HCT116 (cell line): ENCODE results near the gene LRRC3C.

ENCODE experiments used
- CTCF ChIP-seq, 3 experiments: fragments of 200-600 bp in 1 of 3; sonication (generic) in 1 of 3; IDR thresholded peaks in 2 of 3; conservative IDR thresholded peaks in 1 of 3; 2 replicates each; pipeline ENCODE4 v1.5.1; 2012 to 2017; ENCODE audit warnings: low read depth in 2 of 3, low read length in 2 of 3, antibody characterized with exemption in 1 of 3, borderline replicate concordance in 1 of 3, control low read depth in 1 of 3, mild to moderate bottlenecking in 1 of 3, mixed read lengths in 1 of 3, mixed run types in 1 of 3, moderate library complexity in 1 of 3; ENCODE audit not compliant: insufficient read depth in 1 of 3
- ELF1 ChIP-seq: IDR thresholded peaks from 2 replicates; pipeline ENCODE4 v1.6.1; 2012; ENCODE audit warnings: low read depth, borderline replicate concordance
- MAX ChIP-seq: IDR thresholded peaks from 2 replicates; pipeline ENCODE4 v1.6.1; 2012
- POLR2A ChIP-seq: IDR thresholded peaks from 2 replicates; pipeline ENCODE4 v1.7.0; 2011; ENCODE audit warnings: borderline replicate concordance; ENCODE audit not compliant: insufficient read depth, insufficient read length; ENCODE audit errors: extremely low read depth
- POLR2AphosphoS5 ChIP-seq: IDR thresholded peaks from 2 replicates; pipeline ENCODE4 v1.6.1; 2011; ENCODE audit warnings: mild to moderate bottlenecking, low read depth, low read length, moderate library complexity
- SIN3A ChIP-seq: IDR thresholded peaks from 2 replicates; pipeline ENCODE4 v1.6.1; 2012; ENCODE audit warnings: low read depth
- SP1 ChIP-seq: IDR thresholded peaks from 2 replicates; pipeline ENCODE4 v1.6.1; 2012; ENCODE audit warnings: low read depth
- YY1 ChIP-seq: IDR thresholded peaks from 2 replicates; pipeline ENCODE4 v1.6.1; 2011; ENCODE audit warnings: low read length, low read depth, moderate library complexity, mild to moderate bottlenecking; ENCODE audit not compliant: insufficient replicate concordance; ENCODE audit errors: extremely low read depth
- TF ChIP-seq, protein P1 (sequence below): IDR thresholded peaks from 2 replicates; pipeline ENCODE4 v1.6.1; 2012

DNA sequence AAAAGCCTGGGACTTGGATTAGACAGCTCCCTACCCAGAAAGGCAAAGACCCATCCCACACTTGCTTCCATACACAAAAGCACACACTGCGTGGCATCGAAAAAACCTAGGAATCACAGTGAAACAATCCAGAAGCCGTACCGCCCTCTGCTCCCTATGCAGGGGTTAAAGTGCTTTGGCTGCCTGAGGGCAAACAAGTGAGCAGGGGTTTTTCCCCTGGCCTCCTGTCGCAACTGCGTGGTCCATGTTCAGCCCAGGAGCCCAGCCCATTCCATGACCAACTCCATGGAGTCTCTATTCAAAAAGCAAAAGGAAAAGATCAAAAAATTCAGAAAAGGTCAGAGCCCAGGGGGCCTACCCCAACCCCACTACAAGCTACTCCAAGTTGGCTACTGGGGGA, 5.5 kb upstream of the LRRC3C start:
- TF ChIP-seq CTCF (IDR thresholded peaks at IDR 0.05 in 2 of 3, conservative IDR thresholded peaks at IDR 0.05 in 1 of 3; ENCODE audit: borderline replicate concordance in 1 of 3, insufficient read depth in 1 of 3, low read depth in 2 of 3, low read length in 2 of 3) (no peak), SP1 (no peak), POLR2A (no peak), MAX (no peak), YY1 (no peak), POLR2AphosphoS5 (no peak), SIN3A (no peak), ELF1 (no peak)
- TF ChIP-seq, protein P1, sequence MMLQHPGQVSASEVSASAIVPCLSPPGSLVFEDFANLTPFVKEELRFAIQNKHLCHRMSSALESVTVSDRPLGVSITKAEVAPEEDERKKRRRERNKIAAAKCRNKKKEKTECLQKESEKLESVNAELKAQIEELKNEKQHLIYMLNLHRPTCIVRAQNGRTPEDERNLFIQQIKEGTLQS: no peak
